Stimulated activated CD8-positive, alpha-beta memory T cell treated with anti-CD3 and anti-CD28 coated beads, Interleukin-4, amount 100 ng/mL, for 48 hours (primary cell): ENCODE data around the gene IGSF22.

Experiments used
- DNase-seq: peaks from one replicate; pipeline ENCODE4 v3.0.0-alpha.2; 2020

The IGSF22 gene

DNA sequence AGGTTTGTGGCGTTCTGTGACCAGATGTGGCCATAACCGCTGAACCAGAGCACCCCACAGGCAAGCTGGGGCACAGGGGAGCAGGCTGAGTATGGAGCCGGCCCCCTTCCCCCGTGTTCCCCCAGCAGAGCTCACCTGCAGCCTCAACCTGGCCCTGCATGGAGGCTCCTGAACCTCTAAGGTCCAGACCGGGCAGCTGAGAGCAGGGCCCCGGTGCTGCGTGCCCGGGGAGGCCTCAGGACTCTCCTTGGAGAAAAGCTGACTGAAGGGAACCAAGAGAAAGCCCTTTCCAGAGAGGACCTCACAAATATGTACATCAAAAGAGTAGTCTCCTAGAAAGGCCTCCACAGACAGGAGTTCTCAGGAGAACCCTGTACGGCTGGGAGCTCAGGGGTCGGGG is 17.4 kb upstream of the IGSF22 start:
- DNase-seq = no peak

GRCh38 chr11:18741783-18742182 is 15.8 kb upstream of the IGSF22 start:
- DNase-seq = no peak

DNA sequence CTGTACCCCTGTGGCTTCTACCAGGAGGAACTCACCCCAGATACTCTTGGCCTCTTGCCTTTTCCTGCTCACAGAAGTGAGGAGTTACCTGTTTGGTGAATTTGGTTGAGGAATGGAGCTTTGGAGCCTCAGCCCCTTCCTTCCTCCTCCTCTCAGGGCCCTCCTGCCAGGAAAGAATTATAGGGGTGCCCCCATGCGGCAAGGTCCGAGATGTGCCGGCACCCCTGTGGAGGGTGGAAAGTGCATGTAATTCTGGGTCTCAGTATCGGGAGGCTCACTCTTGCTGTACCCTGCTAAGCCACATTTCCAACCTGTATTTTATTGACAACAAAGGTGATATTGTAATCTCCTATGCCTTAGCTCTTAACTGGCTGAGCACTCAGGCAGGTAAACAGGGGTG is 13.7 kb upstream of the IGSF22 start:
- no peak for DNase-seq

DNA sequence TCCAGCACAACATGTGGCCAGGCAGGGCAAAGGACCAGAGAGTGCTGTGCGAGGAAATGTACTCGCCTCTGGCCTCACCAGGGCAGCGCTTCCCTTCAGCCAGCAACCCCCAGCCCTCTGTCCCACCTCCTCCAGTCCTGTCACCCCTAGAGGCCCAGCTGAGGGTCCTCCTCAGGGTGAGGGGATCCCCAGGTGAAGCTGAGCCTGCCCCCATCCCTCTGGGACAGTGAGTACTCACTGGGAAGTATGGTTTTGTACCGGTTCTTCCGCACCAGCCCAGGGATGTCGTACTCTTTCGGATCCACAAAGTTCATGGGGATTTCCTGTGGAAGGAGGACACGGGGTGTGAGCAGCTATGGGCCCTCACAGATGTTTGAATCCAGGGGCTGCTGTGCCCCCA is 11.7 kb upstream of the IGSF22 start:
- no peak for DNase-seq

DNA sequence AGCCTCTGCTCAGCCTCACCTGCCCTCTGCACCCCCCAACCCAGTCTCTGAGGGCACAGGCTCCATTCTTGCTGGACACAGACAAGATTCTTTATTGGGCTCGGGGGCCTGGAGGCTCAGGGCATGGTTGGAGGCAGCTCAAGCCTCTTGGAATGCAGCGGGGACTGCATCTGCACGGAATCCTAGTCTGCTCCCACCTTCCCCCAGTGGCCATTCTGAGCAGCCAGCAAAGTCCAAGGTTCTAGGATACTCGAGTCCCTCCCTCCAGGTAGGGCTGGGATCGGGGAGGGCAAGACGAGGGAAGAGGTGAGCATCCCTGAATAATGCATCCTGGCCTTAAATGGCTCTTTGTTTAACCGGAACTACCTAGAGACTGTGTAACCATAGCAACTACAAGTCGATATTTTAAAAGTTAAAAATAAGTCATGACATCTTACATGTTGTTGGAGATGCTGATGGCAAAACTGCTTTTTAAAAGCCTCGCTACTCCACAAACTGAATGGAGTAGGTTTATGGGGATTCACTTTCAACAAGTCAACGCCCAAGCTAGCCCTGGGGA is 10.7 kb upstream of the IGSF22 start:
- DNase-seq = no peak

- DNase-seq = no peak
Measured at GRCh38 chr11:18733202-18733601, 7.2 kb upstream of the IGSF22 start.

DNA sequence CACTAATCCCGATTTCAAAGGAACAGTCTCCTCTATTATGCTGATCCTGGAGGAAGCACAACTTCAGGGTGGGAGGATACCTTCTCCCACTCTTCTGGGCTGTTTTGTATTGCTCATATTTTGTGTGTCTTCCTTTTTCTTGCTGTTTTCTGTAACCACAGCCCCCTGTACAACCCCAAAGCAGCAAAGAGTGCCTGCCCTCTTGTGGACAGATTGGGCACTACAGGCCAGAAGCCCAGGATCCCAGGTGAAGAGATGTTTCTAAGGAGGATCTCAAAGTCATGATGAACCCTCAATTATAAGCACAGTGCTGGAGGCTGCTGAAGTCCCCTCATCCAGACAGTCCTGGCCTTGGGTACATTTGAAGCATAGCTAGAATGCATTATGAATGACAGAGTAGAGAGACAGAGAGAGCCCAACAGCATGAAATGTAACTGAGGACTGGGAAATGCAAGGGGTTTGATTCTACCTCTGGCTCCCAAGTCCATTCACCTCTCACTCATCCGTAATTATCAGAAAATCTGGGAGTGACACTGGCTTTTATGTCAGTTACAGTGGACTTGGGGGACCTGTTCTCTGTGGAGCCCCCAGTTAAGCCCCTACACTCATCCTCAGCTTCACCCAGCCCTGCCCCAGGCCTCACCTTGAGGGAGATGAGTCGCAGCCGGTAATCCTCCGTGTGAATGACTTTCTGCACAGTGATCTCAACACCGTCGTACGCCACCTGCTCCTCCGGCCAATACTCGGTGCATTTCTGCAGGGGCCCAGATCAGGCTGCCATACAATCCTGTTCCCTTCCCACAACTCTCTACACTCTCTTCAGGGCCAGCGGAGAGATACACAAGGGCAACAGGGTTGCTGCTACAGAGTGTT is 6.2 kb upstream of the IGSF22 start:
- peak; percentile 85 for DNase-seq

GRCh38 chr11:18731441-18731840 is 5.5 kb upstream of the IGSF22 start:
- no peak for DNase-seq

DNA sequence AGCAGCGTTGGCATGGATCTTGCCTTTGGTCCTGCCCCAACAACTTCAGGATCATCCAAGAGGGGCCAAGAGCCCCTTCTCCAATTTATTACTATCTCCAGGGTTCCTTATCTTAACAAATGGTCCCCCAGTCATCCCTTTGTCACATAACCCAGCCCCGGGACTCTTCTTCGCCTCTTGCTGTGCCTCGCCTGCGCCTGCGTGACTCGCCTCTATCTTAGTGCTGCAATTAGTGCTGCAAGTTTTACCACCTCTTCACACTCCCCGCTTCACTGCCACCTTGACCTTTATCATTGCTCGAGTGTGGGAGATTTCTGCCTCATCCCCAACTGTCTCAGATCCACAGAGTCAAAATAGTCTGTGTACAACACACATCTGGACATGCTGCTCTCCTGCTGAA is 4.0 kb upstream of the IGSF22 start:
- DNase-seq = no peak

- no peak for DNase-seq
Measured at GRCh38 chr11:18729426-18729825, 3.4 kb upstream of the IGSF22 start.

DNA sequence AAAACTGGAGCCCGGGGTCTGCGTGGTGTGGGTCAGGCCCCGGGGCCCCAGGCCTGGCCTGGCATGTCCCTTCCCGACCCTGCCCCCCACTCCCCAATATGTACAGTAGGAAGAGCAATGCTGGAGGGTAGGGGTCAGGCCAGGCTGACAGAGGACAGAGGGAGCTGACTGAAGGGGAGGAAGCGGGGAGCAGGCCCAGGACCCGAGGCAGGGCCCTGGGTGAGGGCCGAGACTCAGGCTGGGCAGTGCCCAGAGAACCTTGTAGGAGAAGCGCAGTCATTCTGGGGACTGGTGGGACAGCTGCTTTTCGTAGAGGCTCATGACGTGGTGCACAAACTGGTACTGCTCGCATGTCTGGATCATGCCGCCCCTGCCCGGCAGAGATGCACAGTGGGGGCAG is 2.7 kb upstream of the IGSF22 start:
- DNase-seq = no peak

- DNase-seq = peak; percentile 70
Measured at GRCh38 chr11:18727479-18728236, 1.7 kb upstream of the IGSF22 start.

GRCh38 chr11:18723991-18724390 is 2.0 kb downstream of the IGSF22 start:
- no peak for DNase-seq

DNA sequence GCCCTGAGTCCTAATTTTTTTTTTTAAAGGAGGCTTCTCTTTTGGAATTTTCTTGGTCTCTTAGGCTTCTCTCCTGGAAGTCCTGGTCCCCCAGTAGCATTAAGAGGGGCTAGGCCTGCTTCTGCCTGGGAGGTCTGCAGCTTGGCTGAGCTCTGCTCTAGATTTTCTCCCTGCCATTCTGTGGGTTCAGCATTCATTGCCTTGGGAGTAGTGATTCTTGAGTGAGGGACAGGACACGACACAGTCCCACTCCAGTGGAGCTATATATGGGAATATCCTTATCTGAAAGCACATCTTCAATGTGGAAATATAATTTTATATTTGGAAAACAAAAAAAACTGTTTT is 3.7 kb downstream of the IGSF22 start:
- DNase-seq = no peak

DNA sequence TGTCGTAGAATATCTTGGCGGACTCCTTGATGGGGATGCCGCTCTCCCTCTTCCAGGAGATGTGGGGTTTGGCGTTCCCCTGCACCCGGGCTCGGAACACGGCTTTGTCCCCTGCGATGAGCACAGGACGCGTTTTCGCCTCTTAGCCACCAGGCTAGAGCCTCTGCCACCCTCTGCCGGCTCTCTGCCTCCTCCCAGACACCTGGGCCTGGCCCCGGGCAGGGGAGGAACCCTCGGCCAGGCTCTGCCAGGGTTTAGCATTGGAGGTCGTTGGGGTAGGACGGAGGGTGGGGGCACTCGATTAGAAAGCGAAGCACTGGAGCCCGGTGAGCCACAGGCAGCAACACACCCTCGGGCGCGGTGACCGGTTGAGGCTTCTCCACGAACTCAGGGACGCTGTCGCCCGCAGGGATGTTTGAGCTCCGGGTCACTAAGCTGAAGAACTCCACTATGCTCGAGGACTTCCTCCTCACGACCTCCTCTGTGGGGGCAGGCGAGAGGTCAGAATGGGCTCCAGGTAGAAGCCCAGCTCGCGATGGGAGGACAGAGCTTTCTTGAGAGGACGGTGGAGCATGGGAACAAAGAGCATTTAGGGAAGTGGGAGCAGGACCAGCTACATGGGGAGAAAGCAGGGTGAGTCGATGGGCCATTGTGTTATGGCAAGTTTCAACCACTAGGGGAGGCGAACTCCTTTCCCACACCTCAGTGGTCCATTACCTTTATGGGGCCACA is 4.3 kb downstream of the IGSF22 start:
- DNase-seq = peak; percentile 74

DNA sequence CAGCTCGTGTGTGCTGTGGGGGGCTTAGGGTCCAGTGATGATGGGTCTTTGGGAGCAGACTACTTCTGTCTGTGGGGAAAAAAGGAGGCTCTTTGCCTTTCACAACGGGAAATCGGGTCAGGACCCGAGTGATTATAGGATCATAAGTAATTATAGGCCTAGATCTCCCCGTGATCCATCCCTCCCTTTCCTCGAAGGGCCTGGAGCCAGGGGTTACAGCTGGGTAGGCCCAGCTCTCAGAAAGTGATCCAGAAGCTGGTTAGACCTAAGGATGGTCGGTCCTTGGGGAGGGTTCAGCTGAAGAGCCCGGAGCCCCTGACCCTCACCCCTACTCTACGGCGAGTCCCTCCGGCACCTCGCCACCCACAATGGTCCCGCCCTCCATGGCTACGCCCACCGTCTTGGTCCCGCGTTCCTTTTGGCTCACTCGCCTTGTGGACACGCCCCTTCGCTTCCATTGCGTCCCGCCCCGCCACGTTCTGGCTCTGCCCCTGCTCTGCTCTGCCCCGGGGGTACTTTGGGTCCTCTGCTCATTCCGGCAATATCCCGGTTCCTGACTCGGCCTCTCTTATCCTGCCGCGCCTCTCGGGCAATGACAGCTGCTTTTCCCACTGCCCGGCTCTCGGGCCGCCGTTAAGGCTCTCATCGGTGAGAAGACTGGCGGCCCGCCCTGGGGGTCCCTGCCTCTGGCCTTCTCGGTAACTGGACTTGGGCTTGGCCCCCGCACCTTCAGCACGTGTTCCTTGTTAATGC is 5.0 kb downstream of the IGSF22 start:
- DNase-seq = peak; percentile 90

GRCh38 chr11:18720091-18720807 is 5.7 kb downstream of the IGSF22 start:
- no peak for DNase-seq

DNA sequence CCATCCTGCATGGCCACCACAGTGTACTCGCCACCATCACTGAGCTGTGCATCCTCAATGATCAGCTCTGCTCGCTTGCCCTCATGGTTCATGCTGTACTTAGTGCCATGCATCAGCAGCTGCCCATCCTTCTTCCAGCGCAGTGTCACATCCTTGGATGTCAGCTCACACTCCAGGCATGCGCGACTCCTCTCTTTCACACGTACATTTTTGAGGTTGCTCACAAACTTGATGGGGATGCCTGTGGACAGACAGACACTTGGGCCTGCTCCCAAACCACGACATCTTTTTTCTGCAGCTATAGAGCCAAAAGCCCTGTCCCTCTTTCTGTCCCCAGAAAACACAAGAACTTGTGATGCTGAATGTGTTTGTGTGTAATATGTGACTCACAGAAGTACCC is 10.5 kb downstream of the IGSF22 start:
- DNase-seq = no peak

GRCh38 chr11:18714443-18714780 is 11.6 kb downstream of the IGSF22 start:
- DNase-seq = no peak

DNA sequence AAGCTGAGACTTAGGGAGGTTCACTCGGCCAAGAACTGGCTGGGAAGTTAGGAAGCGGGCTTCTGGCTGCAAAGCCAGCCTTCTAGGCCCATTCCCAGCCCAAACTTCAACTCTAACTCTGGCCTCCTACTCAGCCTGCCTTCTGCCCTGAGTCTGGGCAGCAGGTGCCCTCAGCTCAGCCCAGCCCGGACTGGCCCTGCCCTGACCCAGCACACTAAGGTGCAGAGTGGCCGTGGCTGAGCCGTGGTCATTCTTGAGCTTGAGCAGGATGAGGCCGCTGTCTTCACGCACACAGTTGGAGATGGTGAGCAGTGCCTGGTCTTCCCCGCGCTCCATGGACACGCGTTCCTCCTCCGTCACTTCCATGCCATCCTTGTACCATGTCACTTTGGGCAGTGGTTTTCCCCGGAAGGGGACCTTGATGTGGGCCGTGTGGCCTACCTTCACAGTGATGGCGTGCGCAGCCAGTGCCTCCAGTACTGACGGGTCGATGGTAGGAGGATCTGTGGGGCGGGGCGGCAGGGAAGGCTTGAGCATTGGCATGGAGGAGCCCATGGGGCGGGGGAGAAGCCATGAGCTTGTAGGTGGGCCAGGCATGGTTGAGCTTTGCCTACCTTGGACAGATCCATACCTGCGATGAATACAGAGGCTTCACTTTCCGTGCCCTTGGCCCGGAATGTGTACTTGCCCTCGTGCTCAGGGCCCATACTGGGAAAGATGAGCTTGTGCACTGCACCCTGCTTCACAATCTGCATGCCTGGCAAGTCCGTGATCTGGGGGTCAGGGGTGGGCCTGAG is 12.1 kb downstream of the IGSF22 start:
- DNase-seq = no peak

DNA sequence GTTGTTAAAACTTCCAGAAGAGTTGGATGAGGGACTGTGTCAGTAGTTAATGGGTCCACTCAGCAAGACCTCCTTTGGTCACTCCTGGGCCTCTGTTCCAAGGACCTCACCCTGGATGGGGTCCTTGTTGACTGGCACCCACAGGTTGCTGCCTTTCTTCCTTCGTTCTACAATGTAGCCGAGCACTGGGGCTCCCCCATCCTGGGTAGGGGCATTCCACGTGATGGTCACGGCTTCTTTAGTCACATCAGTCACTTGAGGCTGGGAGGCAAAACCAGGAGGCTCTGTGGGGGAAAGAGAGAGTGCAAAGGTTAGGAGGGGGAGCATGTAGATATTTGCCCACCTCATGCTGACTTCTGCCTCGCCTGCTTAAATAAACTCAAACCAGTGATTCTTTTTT is 15.4 kb downstream of the IGSF22 start:
- DNase-seq = no peak
